Ovary (tissue), 9 donors: ENCODE results near the gene TXN2. TPM values are rescaled to one million over a fixed set of nuclear protein-coding genes. Genes with fewer than 3 reads are reported as not detected.
"Not testable (repeated sequence)": the region's sequence is repeated elsewhere in the genome, so short reads cannot be mapped to it uniquely, and the experiment has no call there.

Source experiments
- DNase-seq, 5 donors: peaks; one replicate each; pipeline ENCODE4 v3.0.0-alpha.2; 2019 to 2020
- H3K27ac ChIP-seq, 2 donors: fragments of 200-600 bp; one replicate each; pipeline versions ENCODE4 v1.5.1 to v1.8.0; 2019 to 2022
- H3K27me3 ChIP-seq: fragments of 200-600 bp; one replicate; pipeline ENCODE4 v1.8.0; 2022
- H3K36me3 ChIP-seq: fragments of 200-600 bp; sonication (generic); one replicate; pipeline ENCODE4 v1.5.1; 2019
- H3K4me1 ChIP-seq: one replicate; pipeline ENCODE4 v1.8.1; 2013; ENCODE audit warnings: mild to moderate bottlenecking, moderate library complexity; ENCODE audit not compliant: insufficient read depth
- H3K4me3 ChIP-seq: fragments of 200-600 bp; sonication (generic); one replicate; pipeline ENCODE4 v1.5.1; 2017
- H3K9me3 ChIP-seq, 2 donors: fragments of 200-600 bp in 1 of 2; sonication (generic) in 1 of 2; one replicate each; pipeline versions ENCODE4 v1.5.1 to v1.8.1; 2013 to 2019; ENCODE audit warnings: mild to moderate bottlenecking in 1 of 2, moderate library complexity in 1 of 2
- EP300 ChIP-seq: sonication (generic); formaldehyde crosslinking; IDR thresholded peaks from one replicate; pipeline ENCODE4 v1.6.1; 2017; ENCODE audit warnings: antibody characterized with exemption
- POLR2A ChIP-seq: fragments of 450-650 bp; IDR thresholded peaks from one replicate; pipeline ENCODE4 v1.6.1; 2017; ENCODE audit warnings: antibody characterized with exemption, mild to moderate bottlenecking, moderate library complexity
- WGBS, 3 donors: extraction: QIAGEN DNeasy Blood & Tissue Kit in 1 of 3; methylation state at CpG; one replicate each; pipeline versions ENCODE4 v1.1.5 to v1.1.7; 2013 to 2017; 5-methylcytosine and 5-hydroxymethylcytosine counted together
- intact Hi-C, 4 donors: fragments of 100-400 bp; cut with DNase I; formaldehyde crosslinking; loops; one replicate each; pipeline versions ENCODE4 v1.11.0 to v1.15.1; 2022 to 2023
- polyA plus RNA-seq, 2 donors: library from polyadenylated mRNA; stranded (reverse); fragments of 200-250 nt in 1 of 2; fragments of 350-450 nt in 1 of 2; fragmentation: Illumina TruSeq in 1 of 2; extraction: RNeasy Lipid Tissue Mini Kit (QIAGEN cat#74804) in 1 of 2; gene quantifications; one replicate each; pipeline ENCODE4 v1.2.3, GENCODE V29; 2013 to 2014
- total RNA-seq, 7 donors: library from RNA; depleted of rRNA in 2 of 7; stranded (reverse); fragments of >200 nt in 2 of 7; fragmentation: NEBNext Ultra II Directional in 3 of 7; extraction: Animal tissue kit (Norgen Biotek cat#: 25700) in 3 of 7; gene quantifications; one replicate each; pipeline versions ENCODE4 v1.1.0 to v1.2.4, GENCODE V29; 2016 to 2023
- TF ChIP-seq, protein P1 (sequence below), 3 donors: fragments of 450-650 bp in 2 of 3; fragments of 200-600 bp in 1 of 3; IDR thresholded peaks; one replicate each; pipeline versions ENCODE4 v1.5.1 to v1.8.0; 2016 to 2022; ENCODE audit warnings: antibody characterized with exemption in 3 of 3, mild to moderate bottlenecking in 1 of 3
- donor health status: DM: no; HTN: no; CAD: no; lungs with moderate emphysema.
- donor health status: DM: no; HTN: no; CAD: no.
- donor health status: Bipolar disorder and iron deficiency.
- donor health status: DM: yes; HTN: yes; CAD: no.
- donor health status: DM: no; HTN: no; CAD: no.
- donor health status: DM: yes; HTN: yes; CAD: no.

The TXN2 gene
- total and polyA plus RNA-seq, 9 donors: 60.9 to 118 (median 80.8) TPM

DNA sequence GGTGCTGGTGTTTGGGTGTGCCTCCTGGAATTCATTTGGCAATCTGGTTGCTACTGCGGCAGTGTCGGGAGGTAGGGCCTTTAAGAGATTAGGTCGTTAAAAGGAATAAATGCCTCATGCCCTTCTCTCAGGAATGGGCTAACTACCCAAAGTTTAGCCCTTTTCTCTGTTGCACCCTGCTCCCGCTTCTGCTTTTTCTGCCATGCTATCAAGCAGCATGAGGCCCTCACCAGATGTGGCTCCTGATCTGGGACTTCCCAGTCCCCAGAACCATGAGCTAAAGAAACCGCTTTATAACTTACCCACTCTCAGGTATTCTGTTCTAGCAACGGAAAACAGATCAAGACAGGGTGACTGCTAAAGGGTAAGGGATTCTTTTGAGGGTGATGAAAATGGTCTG is 41.2 kb upstream of the TXN2 start:
- Histone ChIP-seq H3K9me3 (no peaks in the 10 kb centered on the region), H3K27ac (no peak overlapping the region), H3K27me3 (no peaks in the 10 kb centered on the region), H3K4me3 (no peak overlapping the region), H3K4me1 (no peaks in the 10 kb centered on the region), H3K36me3 (no peaks in the 10 kb centered on the region)
- TF ChIP-seq, protein P1, sequence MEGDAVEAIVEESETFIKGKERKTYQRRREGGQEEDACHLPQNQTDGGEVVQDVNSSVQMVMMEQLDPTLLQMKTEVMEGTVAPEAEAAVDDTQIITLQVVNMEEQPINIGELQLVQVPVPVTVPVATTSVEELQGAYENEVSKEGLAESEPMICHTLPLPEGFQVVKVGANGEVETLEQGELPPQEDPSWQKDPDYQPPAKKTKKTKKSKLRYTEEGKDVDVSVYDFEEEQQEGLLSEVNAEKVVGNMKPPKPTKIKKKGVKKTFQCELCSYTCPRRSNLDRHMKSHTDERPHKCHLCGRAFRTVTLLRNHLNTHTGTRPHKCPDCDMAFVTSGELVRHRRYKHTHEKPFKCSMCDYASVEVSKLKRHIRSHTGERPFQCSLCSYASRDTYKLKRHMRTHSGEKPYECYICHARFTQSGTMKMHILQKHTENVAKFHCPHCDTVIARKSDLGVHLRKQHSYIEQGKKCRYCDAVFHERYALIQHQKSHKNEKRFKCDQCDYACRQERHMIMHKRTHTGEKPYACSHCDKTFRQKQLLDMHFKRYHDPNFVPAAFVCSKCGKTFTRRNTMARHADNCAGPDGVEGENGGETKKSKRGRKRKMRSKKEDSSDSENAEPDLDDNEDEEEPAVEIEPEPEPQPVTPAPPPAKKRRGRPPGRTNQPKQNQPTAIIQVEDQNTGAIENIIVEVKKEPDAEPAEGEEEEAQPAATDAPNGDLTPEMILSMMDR (IDR thresholded peaks at IDR 0.05): no peak
- TF ChIP-seq POLR2A (no peak), EP300 (no peak)
- WGBS, 3 donors: 84 to 94% (median 85%) methylated on average over 6 of the region's 6 CpGs
- intact Hi-C loops: no loop called here
- DNase-seq: no peak

DNA sequence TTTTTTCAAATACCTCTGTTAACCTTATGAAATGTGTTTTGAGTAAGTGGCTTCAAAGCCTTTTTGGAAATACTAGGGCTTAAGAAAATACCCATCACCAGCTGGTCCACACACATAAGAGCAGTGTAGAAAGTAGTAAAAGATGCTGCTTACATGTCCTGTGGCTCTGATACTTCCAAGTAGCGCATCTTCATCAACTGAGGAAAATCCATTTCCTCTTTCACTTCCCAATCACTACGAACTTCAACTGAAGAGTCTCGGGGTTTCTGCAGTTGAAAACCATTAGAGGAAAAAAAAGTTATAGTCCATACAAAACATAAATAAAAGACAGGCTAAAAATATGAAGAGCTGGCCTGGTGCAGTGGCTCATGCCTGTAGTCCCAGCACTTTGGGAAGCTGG is 39.0 kb upstream of the TXN2 start:
- TF ChIP-seq, protein P1 (IDR thresholded peaks at IDR 0.05): no peak
- no peak for TF ChIP-seq EP300
- TF ChIP-seq POLR2A: no peak
- DNase-seq: no peak
- H3K36me3 ChIP-seq: no peaks in the 10 kb centered on the region
- no peaks in the 10 kb centered on the region for H3K27me3 ChIP-seq
- WGBS, 3 donors: 90 to 93% (median 91%) methylated on average over 3 of the region's 3 CpGs
- intact Hi-C loops: no loop called here
- no peak overlapping the region for H3K4me3 ChIP-seq
- no peaks in the 10 kb centered on the region for H3K9me3 ChIP-seq
- no peaks in the 10 kb centered on the region for H3K4me1 ChIP-seq
- H3K27ac ChIP-seq: no peak overlapping the region

DNA sequence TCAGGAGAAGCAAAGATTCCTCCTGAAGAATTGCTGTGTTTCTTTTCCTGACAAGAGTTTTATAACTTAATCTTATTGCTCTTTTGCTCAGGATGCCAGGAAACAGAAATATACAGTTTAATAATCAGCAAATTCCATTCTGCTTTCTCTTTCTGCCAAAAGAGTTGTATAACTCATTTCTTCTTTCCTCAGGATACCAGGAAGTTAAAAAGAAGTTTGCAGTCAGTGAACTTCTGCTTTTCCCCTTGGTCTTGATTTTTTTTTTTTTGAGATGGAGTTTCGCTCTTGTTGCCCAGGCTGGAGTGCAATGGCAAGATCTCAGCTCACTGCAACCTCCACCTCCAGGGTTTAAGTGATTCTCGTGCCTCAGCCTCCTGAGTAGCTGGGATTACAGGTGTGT is 38.5 kb upstream of the TXN2 start:
- H3K27ac ChIP-seq, H3K27me3 ChIP-seq, H3K36me3 ChIP-seq, H3K4me1 ChIP-seq, intact Hi-C loops, DNase-seq, H3K9me3 ChIP-seq, H3K4me3 ChIP-seq: not testable (repeated sequence)
- WGBS, 3 donors: 76 to 95% (median 88%) methylated on average over 2 of the region's 2 CpGs

DNA sequence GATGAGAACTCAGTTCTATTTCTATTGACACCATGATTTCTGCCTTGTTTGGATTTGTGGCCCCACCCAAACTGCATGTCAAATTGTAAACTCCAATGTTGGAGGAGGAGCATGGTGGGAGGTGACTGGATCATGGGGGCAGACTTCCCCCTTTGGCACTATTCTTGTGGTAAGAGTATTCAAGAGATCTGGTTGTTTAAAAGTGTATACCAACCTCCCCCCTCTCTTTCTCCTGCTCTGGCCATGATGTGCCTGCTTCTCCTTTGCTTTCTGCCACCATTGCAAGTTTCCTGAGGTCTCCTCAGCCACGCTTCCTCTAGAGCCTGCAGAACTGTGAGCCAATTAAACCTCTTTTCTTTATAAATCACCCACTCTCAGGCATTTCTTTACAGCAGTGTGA is 33.3 kb upstream of the TXN2 start:
- Histone ChIP-seq H3K9me3 (no peaks in the 10 kb centered on the region), H3K4me3 (no peak overlapping the region), H3K36me3 (no peaks in the 10 kb centered on the region), H3K27ac (no peak overlapping the region), H3K27me3 (no peaks in the 10 kb centered on the region), H3K4me1 (no peaks in the 10 kb centered on the region)
- no peak for DNase-seq
- WGBS, 3 donors: 96 to 97% (median 97%) methylated on average over 1 of the region's 1 CpG
- TF ChIP-seq EP300 (no peak), POLR2A (no peak)
- TF ChIP-seq, protein P1 (IDR thresholded peaks at IDR 0.05): no peak
- intact Hi-C loops: no loop called here

DNA sequence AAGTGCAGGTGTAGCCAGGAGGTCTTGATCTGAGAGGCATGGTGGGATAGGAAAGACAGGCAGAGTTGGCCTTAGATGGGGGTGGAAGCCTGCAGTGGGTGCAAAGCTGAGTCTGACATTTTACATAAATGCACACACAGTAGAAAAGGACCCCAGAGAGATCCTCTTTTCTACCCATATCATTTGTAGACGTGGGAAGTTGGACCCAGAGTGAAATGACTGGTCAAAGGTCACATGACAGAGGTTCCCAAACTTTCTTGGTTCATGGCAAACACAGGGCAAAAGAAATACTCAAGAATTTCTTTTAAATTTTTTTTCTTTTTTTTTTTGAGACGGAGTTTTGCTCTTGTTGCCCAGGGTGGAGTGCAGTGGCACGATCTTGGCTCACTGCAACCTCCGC is 31.6 kb upstream of the TXN2 start:
- H3K36me3 ChIP-seq: no peaks in the 10 kb centered on the region
- 75 to 84% (median 75%) methylated on average over 4 of the region's 4 CpGs for WGBS, 3 donors
- intact Hi-C loops: no loop called here
- DNase-seq: no peak
- no peaks in the 10 kb centered on the region for H3K4me1 ChIP-seq
- no peaks in the 10 kb centered on the region for H3K9me3 ChIP-seq
- H3K4me3 ChIP-seq: no peak overlapping the region
- H3K27me3 ChIP-seq: no peaks in the 10 kb centered on the region
- H3K27ac ChIP-seq: no peak overlapping the region
- TF ChIP-seq POLR2A (no peak), EP300 (no peak)
- TF ChIP-seq, protein P1 (IDR thresholded peaks at IDR 0.05): no peak
